ENCODE data around the gene UMODL1.

- TF ChIP-seq CTCF (conservative IDR thresholded peaks at IDR 0.05; ENCODE audit: low read length): no peak
- TF ChIP-seq EZH2phosphoT487 (IDR thresholded peaks at IDR 0.05; ENCODE audit: borderline replicate concordance, low read depth, low read length): no peak
These were observed 7.9 kb upstream of the UMODL1 start for GRCh38 chr21:42063191-42063570.

All from OCI-LY7 (cell line).